Endothelial cell of hepatic sinusoid (primary cell): Measurements from ENCODE around the gene GPR89B.
"Not testable (repeated sequence)": the region's sequence is repeated elsewhere in the genome, so short reads cannot be mapped to it uniquely, and the experiment has no call there.

Experiments used
- in situ Hi-C: cut with HindIII; loops from 2 replicates; pipeline ENCODE4 v1.10.0; 2017; ENCODE audit warnings: low sequenced_read_pairs

The GPR89B gene

GRCh38 chr1:148024918-148025317 lies 96.7 kb downstream of the GPR89B start:
- in situ Hi-C loops = not testable (repeated sequence)

GRCh38 chr1:148027004-148027403 lies 98.8 kb downstream of the GPR89B start:
- in situ Hi-C loops = not testable (repeated sequence)

DNA sequence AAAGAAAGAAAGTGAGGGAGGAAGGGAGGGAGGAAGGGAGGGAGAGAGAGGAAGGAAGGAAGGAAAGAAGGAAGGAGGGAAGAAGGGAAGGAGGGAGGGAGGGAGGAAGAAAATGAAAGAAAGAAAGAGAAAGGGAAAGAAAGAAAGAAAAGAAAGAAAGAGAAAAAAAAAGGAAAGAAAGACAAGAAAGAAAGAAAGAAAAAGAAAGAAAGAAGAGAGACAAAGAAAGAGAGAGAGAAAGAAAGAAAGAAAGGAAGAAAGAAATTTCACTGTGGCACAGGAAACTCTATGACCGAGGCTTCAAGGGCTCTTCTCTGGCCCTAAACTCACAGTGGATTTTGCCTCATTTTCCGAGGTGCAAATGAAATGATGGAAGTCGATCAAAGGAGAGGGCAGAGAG lies 104.0 kb downstream of the GPR89B start:
- in situ Hi-C loops = not testable (repeated sequence)

GRCh38 chr1:148032690-148033089 lies 104.5 kb downstream of the GPR89B start:
- in situ Hi-C loops = not testable (repeated sequence)

DNA sequence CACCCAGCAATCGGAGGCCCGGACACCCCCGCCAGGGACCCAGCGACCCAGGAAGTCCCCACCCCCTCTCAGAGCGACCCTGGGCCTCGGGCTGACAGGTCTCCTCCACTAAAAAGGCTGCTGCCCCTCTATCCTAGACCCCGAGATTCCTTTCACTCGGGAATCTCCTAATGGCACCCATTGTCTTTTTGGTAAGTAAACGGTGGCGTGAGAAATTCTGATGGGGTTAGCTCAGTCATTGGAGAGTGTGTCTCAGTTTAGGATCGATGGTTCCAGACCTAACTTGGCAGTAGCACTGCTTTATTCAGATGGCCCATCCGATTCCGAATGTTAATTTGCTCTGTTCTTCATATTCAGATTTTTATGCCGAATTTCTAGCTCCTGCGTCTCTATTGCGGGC lies 104.9 kb downstream of the GPR89B start:
- in situ Hi-C loops = not testable (repeated sequence)

DNA sequence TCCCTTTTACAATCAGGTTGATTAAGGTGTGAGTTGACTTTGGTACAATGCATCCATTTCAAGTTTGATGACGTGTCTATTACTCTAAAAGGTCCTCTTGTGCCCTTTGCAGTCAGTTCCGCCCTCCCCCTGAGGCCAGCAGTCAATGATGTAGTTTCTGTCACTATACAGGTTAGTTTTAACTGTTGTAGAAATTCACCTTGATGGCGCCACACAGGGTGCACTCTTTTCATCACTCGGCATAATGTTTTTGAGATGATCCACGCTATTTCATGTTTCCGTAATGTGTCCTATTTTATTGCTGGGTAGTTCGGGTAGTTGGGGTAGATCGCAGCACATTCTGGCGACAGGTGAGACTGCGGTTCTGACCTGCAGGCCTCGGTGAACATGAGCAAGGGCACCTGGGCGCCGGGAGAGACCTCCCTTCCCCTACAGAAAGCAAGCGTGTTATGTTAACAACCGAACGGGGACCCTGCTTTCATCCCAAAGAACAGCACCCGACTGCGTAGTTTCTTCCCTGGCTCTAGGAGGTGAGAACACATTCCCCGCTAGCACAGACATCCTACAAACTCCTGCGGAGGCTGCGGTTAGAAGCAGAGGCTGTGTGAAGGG lies 109.7 kb downstream of the GPR89B start:
- in situ Hi-C loops = not testable (repeated sequence)

GRCh38 chr1:148038462-148039333 lies 110.5 kb downstream of the GPR89B start:
- in situ Hi-C loops = not testable (repeated sequence)
